Embryonic facial prominence (tissue), 1 donor: ENCODE measurements around the gene GON4L.
"Not testable (repeated sequence)": the region's sequence is repeated elsewhere in the genome, so short reads cannot be mapped to it uniquely, and the experiment has no call there.

Experiments used
- DNase-seq: peaks from one replicate; pipeline ENCODE4 v3.0.0-alpha.2; 2016; ENCODE audit errors: extremely low spot score

Gene GON4L

GRCh38 chr1:155745284-155746228, 111.5 kb downstream of the GON4L start:
- peak; percentile 92 for DNase-seq

- no peak for DNase-seq
Observed at GRCh38 chr1:155744711-155745283, 112.2 kb downstream of the GON4L start.

- no peak for DNase-seq
Observed at GRCh38 chr1:155741908-155742307, 115.1 kb downstream of the GON4L start.

- DNase-seq: no peak
Observed at GRCh38 chr1:155740995-155741394, 116.0 kb downstream of the GON4L start.

GRCh38 chr1:155729031-155729898, 127.7 kb downstream of the GON4L start:
- DNase-seq: no peak

- DNase-seq: no peak
Observed at GRCh38 chr1:155725142-155725541, 131.9 kb downstream of the GON4L start.

- DNase-seq: no peak
Observed at GRCh38 chr1:155719703-155720102, 137.3 kb downstream of the GON4L start.

GRCh38 chr1:155718524-155719115, 138.4 kb downstream of the GON4L start:
- not testable (repeated sequence) for DNase-seq

GRCh38 chr1:155717041-155717440, 140.0 kb downstream of the GON4L start:
- no peak for DNase-seq

GRCh38 chr1:155715777-155716176, 141.2 kb downstream of the GON4L start:
- no peak for DNase-seq

- DNase-seq: not testable (repeated sequence)
Observed at GRCh38 chr1:155715056-155715455, 142.0 kb downstream of the GON4L start.

GRCh38 chr1:155713075-155713474, 143.9 kb downstream of the GON4L start:
- DNase-seq: no peak

- not testable (repeated sequence) for DNase-seq
Observed at GRCh38 chr1:155712636-155713035, 144.4 kb downstream of the GON4L start.

- DNase-seq: not testable (repeated sequence)
Observed at GRCh38 chr1:155711457-155711856, 145.6 kb downstream of the GON4L start.

- no peak for DNase-seq
Observed at GRCh38 chr1:155709391-155709790, 147.6 kb downstream of the GON4L start.

GRCh38 chr1:155706139-155706538, 150.9 kb downstream of the GON4L start:
- no peak for DNase-seq

- not testable (repeated sequence) for DNase-seq
Observed at GRCh38 chr1:155704414-155704813, 152.6 kb downstream of the GON4L start.

GRCh38 chr1:155703216-155703615, 153.8 kb downstream of the GON4L start:
- DNase-seq: no peak

GRCh38 chr1:155701675-155702074, 155.3 kb downstream of the GON4L start:
- DNase-seq: not testable (repeated sequence)
